ENCODE data around the gene CD300LF.

Gene CD300LF

DNA sequence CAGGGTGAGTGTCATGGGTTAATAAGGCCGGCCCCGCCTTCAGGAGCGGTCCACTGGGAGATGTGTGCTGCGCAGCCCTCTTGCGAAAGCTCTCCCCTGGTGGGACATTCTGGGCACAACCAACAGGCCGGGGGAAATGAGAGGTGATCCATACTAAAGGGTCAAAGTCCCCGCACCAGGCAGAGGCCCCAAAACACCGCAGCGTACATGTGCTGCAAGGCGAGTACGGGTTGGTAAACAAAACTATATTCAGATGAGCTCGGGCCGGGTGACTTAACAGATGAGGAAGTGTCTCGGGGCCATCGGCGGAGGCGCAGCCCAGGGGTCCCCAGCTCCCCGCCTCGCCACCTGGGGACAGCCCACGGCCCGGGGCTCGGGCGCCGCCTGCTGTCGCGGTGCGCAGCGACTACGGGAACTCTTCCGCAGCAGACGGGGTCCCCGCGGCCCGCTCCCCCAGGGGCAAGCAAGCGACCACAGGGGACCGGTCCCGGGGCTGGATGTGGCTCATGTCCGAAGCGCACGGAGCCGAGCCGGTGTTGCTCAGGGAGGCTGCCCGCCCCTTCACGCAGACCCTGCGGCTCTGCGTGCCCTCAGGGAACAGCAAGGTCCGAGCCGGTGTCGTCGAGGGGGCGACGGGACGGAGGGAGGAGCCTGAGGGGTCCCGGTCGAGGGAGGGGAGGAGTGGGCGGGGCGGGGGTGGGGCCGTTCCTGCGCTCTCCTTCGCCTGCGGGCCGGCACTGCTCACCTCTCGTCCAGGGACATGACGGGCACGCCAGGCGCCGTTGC, 24.0 kb upstream of the CD300LF start, which contains the start of gene RAB37:
TSS of gene RAB37 (plus strand) at position 744 of the 786 bp plus-strand sequence. CDS start at position 761, 17 bp downstream.
- no peak for TF ChIP-seq SIN3A (IDR thresholded peaks at IDR 0.05; ENCODE audit: borderline replicate concordance, insufficient read depth, low read length)
- TF ChIP-seq FOXP2 (optimal IDR thresholded peaks at IDR 0.05; ENCODE audit: borderline replicate concordance, extremely low read depth, extremely low read length, insufficient read depth) = no peak
- TF ChIP-seq POLR2AphosphoS5 (IDR thresholded peaks at IDR 0.05; ENCODE audit: low read depth, low read length) = no peak
- no peak for TF ChIP-seq TAF1 (IDR thresholded peaks at IDR 0.05; ENCODE audit: borderline replicate concordance, insufficient read depth, low read length)
- TF ChIP-seq, protein P1, sequence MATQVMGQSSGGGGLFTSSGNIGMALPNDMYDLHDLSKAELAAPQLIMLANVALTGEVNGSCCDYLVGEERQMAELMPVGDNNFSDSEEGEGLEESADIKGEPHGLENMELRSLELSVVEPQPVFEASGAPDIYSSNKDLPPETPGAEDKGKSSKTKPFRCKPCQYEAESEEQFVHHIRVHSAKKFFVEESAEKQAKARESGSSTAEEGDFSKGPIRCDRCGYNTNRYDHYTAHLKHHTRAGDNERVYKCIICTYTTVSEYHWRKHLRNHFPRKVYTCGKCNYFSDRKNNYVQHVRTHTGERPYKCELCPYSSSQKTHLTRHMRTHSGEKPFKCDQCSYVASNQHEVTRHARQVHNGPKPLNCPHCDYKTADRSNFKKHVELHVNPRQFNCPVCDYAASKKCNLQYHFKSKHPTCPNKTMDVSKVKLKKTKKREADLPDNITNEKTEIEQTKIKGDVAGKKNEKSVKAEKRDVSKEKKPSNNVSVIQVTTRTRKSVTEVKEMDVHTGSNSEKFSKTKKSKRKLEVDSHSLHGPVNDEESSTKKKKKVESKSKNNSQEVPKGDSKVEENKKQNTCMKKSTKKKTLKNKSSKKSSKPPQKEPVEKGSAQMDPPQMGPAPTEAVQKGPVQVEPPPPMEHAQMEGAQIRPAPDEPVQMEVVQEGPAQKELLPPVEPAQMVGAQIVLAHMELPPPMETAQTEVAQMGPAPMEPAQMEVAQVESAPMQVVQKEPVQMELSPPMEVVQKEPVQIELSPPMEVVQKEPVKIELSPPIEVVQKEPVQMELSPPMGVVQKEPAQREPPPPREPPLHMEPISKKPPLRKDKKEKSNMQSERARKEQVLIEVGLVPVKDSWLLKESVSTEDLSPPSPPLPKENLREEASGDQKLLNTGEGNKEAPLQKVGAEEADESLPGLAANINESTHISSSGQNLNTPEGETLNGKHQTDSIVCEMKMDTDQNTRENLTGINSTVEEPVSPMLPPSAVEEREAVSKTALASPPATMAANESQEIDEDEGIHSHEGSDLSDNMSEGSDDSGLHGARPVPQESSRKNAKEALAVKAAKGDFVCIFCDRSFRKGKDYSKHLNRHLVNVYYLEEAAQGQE (IDR thresholded peaks at IDR 0.05; ENCODE audit: insufficient read depth in 1 of 2, low read depth in 2 of 2, low read length in 2 of 2) = no peak

DNA sequence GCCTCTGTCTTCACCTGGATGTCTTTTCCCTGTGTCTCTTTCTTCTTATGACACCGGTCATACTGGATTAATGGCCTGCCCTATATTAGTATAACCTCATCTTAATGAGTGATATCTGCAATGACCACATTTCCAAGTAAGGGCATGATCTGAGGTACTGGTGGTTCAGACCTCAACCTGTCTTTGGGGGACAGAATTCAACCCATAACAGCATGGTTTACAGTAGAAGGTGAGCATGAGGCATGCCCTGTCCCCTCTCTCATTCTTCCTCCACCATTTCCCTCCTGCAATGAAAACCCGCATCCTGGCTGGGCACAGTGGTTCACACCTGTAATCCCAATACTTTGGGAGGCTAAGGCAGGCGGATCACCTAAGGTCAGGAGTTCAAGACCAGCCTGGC, 21.5 kb upstream of the CD300LF start:
- no peak for TF ChIP-seq FOXP2 (optimal IDR thresholded peaks at IDR 0.05; ENCODE audit: borderline replicate concordance, extremely low read depth, extremely low read length, insufficient read depth)
- TF ChIP-seq, protein P1 (IDR thresholded peaks at IDR 0.05; ENCODE audit: insufficient read depth in 1 of 2, low read depth in 2 of 2, low read length in 2 of 2) = no peak

DNA sequence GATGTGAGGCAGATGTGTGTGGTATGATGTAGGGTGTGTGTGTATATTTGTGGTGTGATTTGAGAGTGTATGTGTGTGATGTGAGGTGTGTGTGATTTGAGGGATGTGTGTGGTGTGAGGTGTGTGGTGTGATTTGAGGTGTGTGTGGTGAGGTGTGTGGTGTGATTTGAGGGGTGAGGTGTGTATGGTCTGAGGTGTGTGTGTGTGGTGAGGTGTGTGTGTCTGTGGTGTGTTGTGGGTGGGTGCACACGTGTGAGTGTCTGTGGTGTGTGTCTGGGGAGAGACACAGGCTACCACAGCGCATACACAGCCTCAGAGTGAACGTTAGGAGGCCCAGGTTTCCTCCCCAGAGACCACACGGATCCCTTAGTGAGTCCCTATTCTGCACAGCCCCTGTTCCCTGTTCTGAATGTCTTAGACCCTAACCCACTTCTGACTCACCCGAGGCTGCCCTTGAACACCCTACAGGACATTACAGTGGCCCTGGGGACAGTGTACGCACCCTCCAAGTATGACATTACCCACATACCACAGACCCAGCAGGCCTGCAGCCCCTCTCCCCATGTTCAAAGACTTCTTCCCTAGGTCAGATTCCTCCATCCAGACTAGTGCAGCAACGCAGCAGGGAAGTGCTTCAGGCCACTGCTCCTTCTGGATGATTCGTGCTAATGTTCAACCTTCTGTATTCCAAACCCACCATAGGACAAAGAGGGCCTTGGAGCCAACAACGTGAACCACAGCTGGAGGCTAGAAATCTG, 20.8 kb upstream of the CD300LF start:
- TF ChIP-seq POLR2AphosphoS5 (IDR thresholded peaks at IDR 0.05; ENCODE audit: low read depth, low read length) = no peak
- no peak for TF ChIP-seq SIN3A (IDR thresholded peaks at IDR 0.05; ENCODE audit: borderline replicate concordance, insufficient read depth, low read length)
- TF ChIP-seq, protein P1 (IDR thresholded peaks at IDR 0.05; ENCODE audit: insufficient read depth in 1 of 2, low read depth in 2 of 2, low read length in 2 of 2) = no peak
- TF ChIP-seq TAF1 (IDR thresholded peaks at IDR 0.05; ENCODE audit: borderline replicate concordance, insufficient read depth, low read length) = no peak
- no peak for TF ChIP-seq FOXP2 (optimal IDR thresholded peaks at IDR 0.05; ENCODE audit: borderline replicate concordance, extremely low read depth, extremely low read length, insufficient read depth)

DNA sequence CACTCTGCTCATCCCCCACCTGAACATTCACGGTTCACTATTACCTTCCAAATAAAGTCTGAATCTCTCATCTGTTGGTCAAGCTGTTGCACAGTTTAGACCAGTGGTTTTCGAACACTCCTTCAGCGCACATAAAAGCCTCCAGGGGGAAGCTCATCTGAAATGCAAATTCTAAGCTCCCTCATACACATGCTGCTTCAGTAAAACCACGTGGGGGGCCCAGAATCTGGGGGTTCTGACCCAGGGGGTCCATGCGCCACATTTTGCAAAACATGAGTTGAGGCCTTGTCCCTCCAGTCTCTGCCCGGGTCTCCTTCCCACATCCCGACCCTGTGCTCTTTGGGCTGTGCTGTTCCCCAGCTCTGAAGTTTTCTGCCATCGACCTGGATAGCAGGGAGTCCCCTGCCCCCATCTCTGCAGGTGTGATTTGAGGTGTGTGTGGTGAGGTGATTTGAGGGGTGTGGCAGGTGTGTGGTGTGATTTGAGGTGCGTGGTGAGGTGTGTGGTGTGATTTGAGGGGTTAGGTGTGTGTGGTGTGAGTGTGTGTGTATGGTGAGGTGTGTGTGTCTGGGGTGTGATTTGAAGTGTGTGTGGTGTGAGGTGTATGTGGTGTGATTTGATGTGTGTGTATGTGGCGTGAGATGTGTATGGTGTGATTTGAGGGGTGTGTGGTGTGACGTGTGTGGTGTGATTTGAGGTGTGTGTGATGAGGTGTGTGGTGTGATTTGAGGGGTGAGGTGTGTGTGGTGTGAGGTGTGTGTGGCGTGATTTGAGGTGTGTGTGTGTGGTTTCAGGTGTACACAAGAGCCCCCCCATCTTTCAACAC, 19.5 kb upstream of the CD300LF start:
- TF ChIP-seq, protein P1 (IDR thresholded peaks at IDR 0.05; ENCODE audit: insufficient read depth in 1 of 2, low read depth in 2 of 2, low read length in 2 of 2) = no peak
- TF ChIP-seq POLR2AphosphoS5 (IDR thresholded peaks at IDR 0.05; ENCODE audit: low read depth, low read length) (no peak), SIN3A (IDR thresholded peaks at IDR 0.05; ENCODE audit: borderline replicate concordance, insufficient read depth, low read length) (no peak), FOXP2 (optimal IDR thresholded peaks at IDR 0.05; ENCODE audit: borderline replicate concordance, extremely low read depth, extremely low read length, insufficient read depth) (no peak), TAF1 (IDR thresholded peaks at IDR 0.05; ENCODE audit: borderline replicate concordance, insufficient read depth, low read length) (no peak)
